ENCODE data around the gene PRKCI.

GRCh38 chr3:170257145-170257544 lies 34.9 kb downstream of the PRKCI start:
- no peak for TF ChIP-seq SUZ12 (IDR thresholded peaks at IDR 0.05)
- no peak for TF ChIP-seq ZNF384 (IDR thresholded peaks at IDR 0.05)
- TF ChIP-seq TARDBP (IDR thresholded peaks at IDR 0.05): no peak
- TF ChIP-seq SP1 (IDR thresholded peaks at IDR 0.05): no peak
- no peak for TF ChIP-seq HDGF (IDR thresholded peaks at IDR 0.05; ENCODE audit: borderline replicate concordance)
- TF ChIP-seq FOXA1 (IDR thresholded peaks at IDR 0.05): no peak
- TF ChIP-seq BHLHE40 (IDR thresholded peaks at IDR 0.05; ENCODE audit: borderline replicate concordance): no peak
- no peak for TF ChIP-seq CTBP1 (IDR thresholded peaks at IDR 0.05; ENCODE audit: borderline replicate concordance)
- TF ChIP-seq NFRKB (IDR thresholded peaks at IDR 0.05): no peak
- no peak for TF ChIP-seq FOXK2 (IDR thresholded peaks at IDR 0.05)
- no peak for TF ChIP-seq FOXM1 (IDR thresholded peaks at IDR 0.05; ENCODE audit: borderline replicate concordance)
